Calu3 (cell line): ENCODE measurements around the gene CEP78. TPM values are rescaled to one million over a fixed set of nuclear protein-coding genes. Genes with fewer than 3 reads are reported as not detected.
"Not testable (repeated sequence)": the region's sequence is repeated elsewhere in the genome, so short reads cannot be mapped to it uniquely, and the experiment has no call there.

Experiments used
- BruUV-seq: library from RNA; stranded (reverse); fragments of 400-500 nt; replicated peaks from 2 replicates; lab custom pipeline; 2021; lab: Mats Ljungman, UMichigan
- CTCF ChIA-PET: fragments of 300-600 bp; sonication (Branson Sonifier 250); formaldehyde crosslinking; loops from one replicate; lab custom pipeline; 2022; ENCODE audit warnings: antibody characterized with exemption; lab: Charles Lee
- DNase-seq: peaks from one replicate; pipeline ENCODE4 v3.0.0; 2022
- H3K27ac Mint-ChIP-seq: one replicate; pipeline ENCODE4 v1.8.0; 2022; ENCODE audit warnings: mixed read lengths; ENCODE audit not compliant: unreplicated experiment
- H3K27me3 Mint-ChIP-seq: one replicate; pipeline ENCODE4 v1.8.0; 2022; ENCODE audit warnings: mixed read lengths; ENCODE audit not compliant: unreplicated experiment
- H3K36me3 Mint-ChIP-seq: one replicate; pipeline ENCODE4 v1.8.0; 2022; ENCODE audit warnings: mild to moderate bottlenecking, moderate library complexity, mixed read lengths; ENCODE audit not compliant: insufficient read depth, unreplicated experiment
- H3K4me1 Mint-ChIP-seq: one replicate; pipeline ENCODE4 v1.8.0; 2022; ENCODE audit warnings: mild to moderate bottlenecking, low read depth, mixed read lengths; ENCODE audit not compliant: unreplicated experiment
- H3K4me3 Mint-ChIP-seq: one replicate; pipeline ENCODE4 v1.8.0; 2022; ENCODE audit warnings: mild to moderate bottlenecking, low read depth, moderate library complexity, mixed read lengths; ENCODE audit not compliant: unreplicated experiment
- H3K9me3 Mint-ChIP-seq: one replicate; pipeline ENCODE4 v1.8.0; 2022; ENCODE audit warnings: low read depth, mixed read lengths; ENCODE audit not compliant: unreplicated experiment
- intact Hi-C: fragments of 100-400 bp; cut with micrococcal nuclease; formaldehyde crosslinking; loops from one replicate; pipeline ENCODE4 v1.10.0; 2022; ENCODE audit not compliant: unreplicated experiment
- total RNA-seq: library from RNA; stranded (reverse); gene quantifications from 2 replicates; pipeline ENCODE4 v1.2.3, GENCODE V29; 2022
- TF ChIP-seq, protein P1 (sequence below): fragments of 200-600 bp; IDR thresholded peaks from one replicate; pipeline ENCODE4 v1.8.0; 2022; ENCODE audit warnings: antibody characterized with exemption; ENCODE audit not compliant: unreplicated experiment

The CEP78 gene
- total RNA-seq, 1 experiment from 2014 or later, result 20.8 TPM

DNA sequence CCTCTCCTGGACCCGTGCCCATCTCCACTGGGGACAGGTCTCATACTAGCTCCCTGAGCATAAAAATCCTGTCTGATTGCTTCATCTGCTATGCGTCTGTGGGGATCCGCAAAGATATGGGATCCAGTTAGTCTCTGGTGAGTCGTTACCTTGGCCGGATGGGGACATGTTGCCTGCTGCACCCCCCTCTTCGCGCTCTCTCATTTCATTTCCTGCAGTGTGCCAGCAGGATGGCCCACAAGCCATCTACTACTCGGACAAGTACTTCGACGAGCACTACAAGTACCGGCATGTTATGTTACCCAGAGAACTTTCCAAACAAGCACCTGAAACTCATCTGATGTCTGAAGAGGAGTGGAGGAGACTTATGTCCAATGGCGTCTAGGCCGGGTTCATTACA lies 17.0 kb upstream of the CEP78 start:
- BruUV-seq, result no TSS peak
- TF ChIP-seq, protein P1, sequence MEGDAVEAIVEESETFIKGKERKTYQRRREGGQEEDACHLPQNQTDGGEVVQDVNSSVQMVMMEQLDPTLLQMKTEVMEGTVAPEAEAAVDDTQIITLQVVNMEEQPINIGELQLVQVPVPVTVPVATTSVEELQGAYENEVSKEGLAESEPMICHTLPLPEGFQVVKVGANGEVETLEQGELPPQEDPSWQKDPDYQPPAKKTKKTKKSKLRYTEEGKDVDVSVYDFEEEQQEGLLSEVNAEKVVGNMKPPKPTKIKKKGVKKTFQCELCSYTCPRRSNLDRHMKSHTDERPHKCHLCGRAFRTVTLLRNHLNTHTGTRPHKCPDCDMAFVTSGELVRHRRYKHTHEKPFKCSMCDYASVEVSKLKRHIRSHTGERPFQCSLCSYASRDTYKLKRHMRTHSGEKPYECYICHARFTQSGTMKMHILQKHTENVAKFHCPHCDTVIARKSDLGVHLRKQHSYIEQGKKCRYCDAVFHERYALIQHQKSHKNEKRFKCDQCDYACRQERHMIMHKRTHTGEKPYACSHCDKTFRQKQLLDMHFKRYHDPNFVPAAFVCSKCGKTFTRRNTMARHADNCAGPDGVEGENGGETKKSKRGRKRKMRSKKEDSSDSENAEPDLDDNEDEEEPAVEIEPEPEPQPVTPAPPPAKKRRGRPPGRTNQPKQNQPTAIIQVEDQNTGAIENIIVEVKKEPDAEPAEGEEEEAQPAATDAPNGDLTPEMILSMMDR, result no peak
- H3K27ac Mint-ChIP-seq, result no peak overlapping the region
- intact Hi-C loops, result no loop called here
- DNase-seq, result no peak
- no peak overlapping the region for H3K4me3 Mint-ChIP-seq
- H3K36me3 Mint-ChIP-seq, result no peaks in the 10 kb centered on the region
- no peaks in the 10 kb centered on the region for H3K4me1 Mint-ChIP-seq
- peaks cover 20% of the 10 kb centered on the region for H3K27me3 Mint-ChIP-seq
- CTCF ChIA-PET, result interaction anchor here (1.0 kb wide), 1 partner anchor 46 kb away, joined by 3 read pairs; no protein-coding TSS in a partner anchor
- H3K9me3 Mint-ChIP-seq, result no peaks in the 10 kb centered on the region

GRCh38 chr9:78221425-78221824 lies 14.4 kb upstream of the CEP78 start:
- CTCF ChIA-PET, result no interaction called here
- Mint-ChIP-seq H3K4me1 (no peaks in the 10 kb centered on the region), H3K27ac (no peak overlapping the region), H3K4me3 (no peak overlapping the region), H3K36me3 (no peaks in the 10 kb centered on the region), H3K9me3 (no peaks in the 10 kb centered on the region), H3K27me3 (peaks cover 20% of the 10 kb centered on the region)
- TF ChIP-seq, protein P1, result no peak
- no peak for DNase-seq
- intact Hi-C loops, result no loop called here
- no TSS peak for BruUV-seq

DNA sequence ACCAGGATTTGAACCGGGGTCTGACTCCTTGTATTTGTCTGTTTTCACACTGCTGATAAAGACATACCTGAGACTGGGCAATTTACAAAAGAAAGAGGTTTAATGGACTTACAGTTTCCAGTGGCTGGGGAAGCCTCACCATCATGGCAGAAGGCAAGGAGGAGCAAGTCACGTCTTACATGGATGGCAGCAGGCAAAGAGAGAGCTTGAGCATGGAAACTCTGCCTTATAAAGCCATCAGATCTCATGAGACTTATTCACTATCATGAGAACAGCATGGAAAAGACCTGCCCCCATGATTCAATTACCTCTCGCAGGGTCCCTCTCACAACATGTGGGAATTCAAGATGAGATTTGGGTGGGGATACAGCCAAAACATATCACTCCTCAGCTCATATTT lies 14.0 kb upstream of the CEP78 start:
- H3K4me1 Mint-ChIP-seq, H3K36me3 Mint-ChIP-seq, H3K9me3 Mint-ChIP-seq, intact Hi-C loops, DNase-seq, CTCF ChIA-PET, BruUV-seq, H3K27ac Mint-ChIP-seq, H3K4me3 Mint-ChIP-seq: not testable (repeated sequence)
- H3K27me3 Mint-ChIP-seq, result peaks cover 20% of the 10 kb centered on the region

DNA sequence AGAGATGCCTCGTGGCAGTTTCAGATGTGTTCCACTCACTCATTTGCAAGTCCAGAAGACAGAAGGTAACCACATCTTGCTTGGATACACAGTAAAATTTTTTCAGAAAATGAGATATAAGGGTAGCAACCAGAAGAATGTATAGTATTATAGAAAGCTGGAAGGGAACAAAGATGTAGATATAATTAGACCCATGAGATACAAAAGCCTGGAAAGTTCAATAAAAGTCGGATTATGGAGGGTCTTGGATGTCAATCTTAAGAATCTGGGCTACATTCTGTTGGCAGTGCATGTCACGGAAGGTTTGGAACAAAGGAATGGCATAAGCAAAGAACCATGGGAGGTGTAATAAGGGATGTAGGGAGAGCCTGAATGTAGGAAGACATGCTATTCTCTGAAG lies 5.1 kb upstream of the CEP78 start:
- no peak overlapping the region for H3K27ac Mint-ChIP-seq
- H3K9me3 Mint-ChIP-seq, result no peaks in the 10 kb centered on the region
- H3K36me3 Mint-ChIP-seq, result peaks cover 5% of the 10 kb centered on the region
- no peaks in the 10 kb centered on the region for H3K4me1 Mint-ChIP-seq
- no TSS peak for BruUV-seq
- no peak for DNase-seq
- CTCF ChIA-PET, result no interaction called here
- H3K4me3 Mint-ChIP-seq, result no peak overlapping the region
- H3K27me3 Mint-ChIP-seq, result no peaks in the 10 kb centered on the region
- TF ChIP-seq, protein P1, result no peak
- intact Hi-C loops, result no loop called here

DNA sequence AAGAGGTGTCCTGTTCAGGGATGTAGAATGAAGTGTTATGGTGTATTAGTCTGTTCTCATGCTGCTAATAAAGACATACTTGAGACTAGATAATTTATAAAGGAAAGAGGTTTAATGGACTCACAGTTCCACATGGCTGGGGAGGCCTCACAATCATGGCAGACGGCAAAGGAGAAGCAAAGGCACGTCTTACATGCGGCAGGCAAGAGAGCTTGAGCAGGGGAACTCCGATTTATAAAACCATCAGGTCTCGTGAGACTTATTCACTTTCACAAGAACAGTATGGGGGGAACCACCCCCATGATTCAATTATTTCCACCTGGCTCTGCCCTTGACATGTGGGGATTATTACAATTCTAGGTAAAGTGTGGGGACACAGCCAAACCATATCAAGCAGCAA lies 3.4 kb upstream of the CEP78 start:
- H3K4me3 Mint-ChIP-seq, H3K4me1 Mint-ChIP-seq, intact Hi-C loops, H3K27ac Mint-ChIP-seq, H3K9me3 Mint-ChIP-seq, H3K27me3 Mint-ChIP-seq, BruUV-seq, DNase-seq, CTCF ChIA-PET: not testable (repeated sequence)
- peaks cover 15% of the 10 kb centered on the region for H3K36me3 Mint-ChIP-seq
